DOHH2 (cell line): ENCODE measurements around the gene TLCD1.

Source experiments
- EZH2phosphoT487 ChIP-seq: fragments of 200-600 bp; sonication (generic); IDR thresholded peaks from 2 replicates; pipeline ENCODE4 v1.6.1; 2017; ENCODE audit warnings: borderline replicate concordance, mild to moderate bottlenecking, antibody characterized with exemption, low read length, moderate library complexity, mixed read lengths
- TF ChIP-seq, protein P1 (sequence below): fragments of 200-600 bp; sonication (generic); IDR thresholded peaks from one replicate; pipeline ENCODE4 v1.5.1; 2014; ENCODE audit warnings: antibody characterized with exemption, mild to moderate bottlenecking, low read depth, low read length; ENCODE audit not compliant: poor library complexity, severe bottlenecking

DNA sequence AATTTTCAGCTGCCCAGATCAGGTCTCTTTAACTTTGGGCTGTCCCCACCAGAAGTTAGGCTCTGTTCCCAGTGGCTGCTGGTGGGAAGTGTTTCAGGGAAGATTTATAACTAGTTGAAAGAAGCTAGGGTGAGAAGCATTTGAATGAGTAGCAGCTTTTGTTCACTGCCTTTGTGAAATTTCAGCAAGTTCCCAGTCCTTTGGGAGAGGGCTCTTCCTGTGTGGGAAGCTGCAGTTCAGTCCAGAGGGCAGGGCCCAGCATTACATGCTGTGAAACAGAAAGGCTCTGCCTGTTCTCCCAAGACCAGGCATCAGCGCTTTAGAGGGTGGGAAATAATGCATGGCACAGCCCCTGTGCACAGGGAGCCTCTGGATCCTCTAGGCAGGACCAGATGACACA, 32.2 kb downstream of the TLCD1 start:
- TF ChIP-seq, protein P1, sequence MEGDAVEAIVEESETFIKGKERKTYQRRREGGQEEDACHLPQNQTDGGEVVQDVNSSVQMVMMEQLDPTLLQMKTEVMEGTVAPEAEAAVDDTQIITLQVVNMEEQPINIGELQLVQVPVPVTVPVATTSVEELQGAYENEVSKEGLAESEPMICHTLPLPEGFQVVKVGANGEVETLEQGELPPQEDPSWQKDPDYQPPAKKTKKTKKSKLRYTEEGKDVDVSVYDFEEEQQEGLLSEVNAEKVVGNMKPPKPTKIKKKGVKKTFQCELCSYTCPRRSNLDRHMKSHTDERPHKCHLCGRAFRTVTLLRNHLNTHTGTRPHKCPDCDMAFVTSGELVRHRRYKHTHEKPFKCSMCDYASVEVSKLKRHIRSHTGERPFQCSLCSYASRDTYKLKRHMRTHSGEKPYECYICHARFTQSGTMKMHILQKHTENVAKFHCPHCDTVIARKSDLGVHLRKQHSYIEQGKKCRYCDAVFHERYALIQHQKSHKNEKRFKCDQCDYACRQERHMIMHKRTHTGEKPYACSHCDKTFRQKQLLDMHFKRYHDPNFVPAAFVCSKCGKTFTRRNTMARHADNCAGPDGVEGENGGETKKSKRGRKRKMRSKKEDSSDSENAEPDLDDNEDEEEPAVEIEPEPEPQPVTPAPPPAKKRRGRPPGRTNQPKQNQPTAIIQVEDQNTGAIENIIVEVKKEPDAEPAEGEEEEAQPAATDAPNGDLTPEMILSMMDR: no peak
- no peak for TF ChIP-seq EZH2phosphoT487
